Measurements from ENCODE around the gene PPFIA2.
"Not testable (repeated sequence)": the region's sequence is repeated elsewhere in the genome, so short reads cannot be mapped to it uniquely, and the experiment has no call there.

The PPFIA2 gene

DNA sequence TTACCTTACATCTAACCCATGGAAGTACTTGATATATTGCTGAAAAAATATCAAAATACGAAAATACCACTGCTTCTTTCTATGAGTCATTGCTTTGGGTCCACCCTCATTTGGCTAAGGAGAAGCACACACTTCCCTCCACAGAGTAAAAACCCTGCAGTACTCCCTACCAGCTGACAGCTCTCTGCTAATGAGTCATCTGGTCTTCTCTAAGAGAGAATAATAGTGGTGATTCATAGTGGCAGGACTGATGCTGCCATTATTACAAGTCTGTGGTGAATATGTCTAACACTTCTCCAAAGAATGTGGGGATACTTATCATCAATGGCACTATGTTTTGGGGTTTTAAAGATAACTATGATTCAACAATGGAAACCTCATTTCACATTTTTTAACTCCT is 90.7 kb downstream of the PPFIA2 start:
- no peak for DNase-seq (ENCODE audit: low read depth)

- DNase-seq (ENCODE audit: low read depth): not testable (repeated sequence)
These were observed 99.8 kb downstream of the PPFIA2 start for GRCh38 chr12:81659310-81659709.

- DNase-seq (ENCODE audit: low read depth): no peak
These were observed 114.6 kb downstream of the PPFIA2 start for GRCh38 chr12:81644503-81644902.

DNA sequence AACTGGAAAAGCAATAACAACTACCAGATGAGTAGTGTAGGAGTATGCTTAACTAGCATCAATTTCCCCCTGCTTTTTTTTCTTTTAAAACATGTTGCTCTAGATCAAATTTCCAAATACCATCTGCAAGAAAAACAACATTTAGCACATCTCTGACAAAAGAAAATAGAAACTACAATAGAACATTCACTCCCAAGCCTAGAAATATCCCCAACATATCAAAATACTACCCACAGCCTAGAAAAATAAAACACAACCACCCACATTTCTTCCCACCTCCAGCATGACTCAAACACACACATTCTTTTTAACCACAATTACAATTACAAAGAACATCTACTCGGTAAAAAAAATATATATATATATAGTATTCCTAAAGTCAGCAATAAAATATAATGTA is 120.0 kb downstream of the PPFIA2 start:
- DNase-seq (ENCODE audit: low read depth): no peak

DNA sequence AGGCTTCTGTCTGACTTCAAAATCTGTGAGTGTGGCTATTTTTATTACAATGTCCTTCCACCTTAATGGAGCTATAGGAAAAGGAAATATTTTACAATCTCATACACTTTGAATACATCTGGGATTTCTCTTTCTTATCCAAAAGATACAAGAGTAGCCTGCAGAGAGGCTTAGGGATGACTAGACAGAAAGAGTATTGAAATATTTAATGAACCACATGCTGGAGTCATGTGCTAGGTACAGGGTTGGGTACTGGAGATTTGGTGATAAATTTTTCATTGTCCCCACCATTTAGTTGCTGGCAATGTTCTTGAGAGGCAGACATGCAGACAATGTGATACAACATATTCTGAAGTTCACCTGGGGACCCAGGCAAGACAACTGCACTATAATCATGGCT is 126.0 kb downstream of the PPFIA2 start:
- no peak for DNase-seq (ENCODE audit: low read depth)

GRCh38 chr12:81627336-81628189 is 131.6 kb downstream of the PPFIA2 start:
- DNase-seq (ENCODE audit: low read depth): no peak

- DNase-seq (ENCODE audit: low read depth): no peak
These were observed 132.7 kb downstream of the PPFIA2 start for GRCh38 chr12:81626406-81626805.

- DNase-seq (ENCODE audit: low read depth): no peak
These were observed 141.2 kb downstream of the PPFIA2 start for GRCh38 chr12:81617915-81618314.

DNA sequence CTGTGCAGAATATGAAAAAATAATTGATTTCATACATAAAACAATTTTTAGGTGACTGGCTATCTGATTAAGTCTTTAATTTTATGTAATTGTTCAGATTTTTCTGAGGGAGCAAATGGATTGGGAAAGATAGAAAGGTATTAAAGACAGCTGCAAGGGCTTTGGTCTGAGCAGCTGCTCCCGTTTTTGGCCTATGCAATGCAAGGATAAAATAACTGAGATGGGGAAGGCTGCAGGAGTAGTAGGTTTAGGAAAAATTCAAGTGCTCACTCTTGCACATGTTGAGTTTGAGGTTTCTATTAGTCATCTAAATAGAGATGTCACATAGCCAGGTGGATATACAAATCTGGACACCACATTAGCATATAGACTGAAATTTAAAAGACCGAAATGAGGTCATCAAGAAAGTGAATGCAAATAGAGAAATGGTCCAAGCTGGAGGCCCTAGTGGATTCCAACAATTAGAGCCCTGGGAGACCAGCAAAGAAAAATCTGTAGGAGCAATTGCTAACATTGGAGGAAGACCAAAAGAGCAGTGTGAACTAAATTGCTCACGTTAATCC is 144.0 kb downstream of the PPFIA2 start:
- no peak for DNase-seq (ENCODE audit: low read depth)

DNA sequence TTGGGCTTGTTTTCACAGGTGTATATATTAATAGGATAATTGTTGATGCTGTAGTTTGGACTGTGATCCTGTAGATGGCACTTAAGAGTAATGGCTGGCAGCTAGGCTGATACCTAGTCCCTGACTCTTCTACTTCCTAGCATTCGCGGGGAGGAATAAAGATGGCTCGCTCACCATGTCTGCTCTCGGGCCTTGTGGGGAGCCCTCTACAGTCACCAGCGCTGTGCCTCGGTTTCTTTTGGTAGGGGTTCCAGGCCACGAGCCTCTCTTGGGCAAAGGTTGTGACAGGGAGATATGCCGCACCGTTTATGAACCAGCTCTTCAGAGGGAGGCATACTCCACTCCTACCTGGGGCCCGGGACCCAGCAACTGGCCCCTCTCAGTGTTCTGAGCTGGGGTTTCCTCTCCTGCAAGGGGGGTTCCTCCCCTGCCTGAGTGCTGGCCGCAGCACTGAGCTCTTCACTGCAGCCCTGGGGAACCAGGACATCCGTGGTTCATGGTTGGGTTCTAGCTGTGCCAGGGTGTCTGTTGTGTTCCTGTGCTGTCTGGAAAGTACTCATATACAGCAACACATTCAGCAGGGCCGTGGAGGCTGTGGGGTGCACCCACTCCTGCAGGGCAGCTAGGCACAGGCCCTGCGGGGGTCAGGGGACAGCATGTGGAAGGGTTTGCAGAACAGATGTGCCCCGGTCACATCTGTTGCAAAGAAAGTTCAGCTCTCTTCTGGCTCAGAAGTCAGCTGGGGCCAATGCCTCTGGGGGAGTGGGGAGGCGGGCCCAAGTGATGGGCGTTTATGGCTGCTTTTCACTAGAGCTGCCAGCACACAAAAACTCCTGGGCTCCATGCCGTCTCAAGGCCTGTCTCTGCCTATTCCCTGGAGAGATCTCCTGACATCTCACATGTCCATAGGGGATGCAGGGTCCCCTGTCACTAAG is 147.9 kb downstream of the PPFIA2 start:
- DNase-seq (ENCODE audit: low read depth): no peak

- DNase-seq (ENCODE audit: low read depth): no peak
These were observed 161.1 kb downstream of the PPFIA2 start for GRCh38 chr12:81597928-81598604.

DNA sequence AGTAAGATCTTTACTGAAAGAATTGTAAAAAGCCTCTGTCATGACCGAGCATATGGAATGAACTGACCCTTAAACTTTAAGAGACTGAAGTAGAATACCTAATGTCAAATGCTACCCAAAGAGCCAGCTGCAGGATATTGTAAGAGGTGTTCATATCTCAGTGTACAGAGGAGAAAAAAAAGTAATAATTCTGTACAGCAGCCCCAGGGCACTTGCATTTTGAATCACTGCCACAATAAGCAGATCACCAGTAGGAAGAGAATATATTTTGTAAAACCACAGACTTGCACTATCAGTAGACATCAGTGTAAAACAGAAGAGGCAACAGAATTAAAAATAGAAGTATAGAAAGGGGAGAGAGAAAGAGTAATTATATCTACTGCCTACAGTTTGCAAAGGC is 162.6 kb downstream of the PPFIA2 start:
- DNase-seq (ENCODE audit: low read depth): no peak

- DNase-seq (ENCODE audit: low read depth): no peak
These were observed 167.9 kb downstream of the PPFIA2 start for GRCh38 chr12:81591256-81591655.

GRCh38 chr12:81590703-81591102 is 168.4 kb downstream of the PPFIA2 start:
- DNase-seq (ENCODE audit: low read depth): not testable (repeated sequence)

GRCh38 chr12:81588235-81589008 is 170.7 kb downstream of the PPFIA2 start:
- DNase-seq (ENCODE audit: low read depth): no peak

- DNase-seq (ENCODE audit: low read depth): no peak
These were observed 173.4 kb downstream of the PPFIA2 start for GRCh38 chr12:81585787-81586186.

DNA sequence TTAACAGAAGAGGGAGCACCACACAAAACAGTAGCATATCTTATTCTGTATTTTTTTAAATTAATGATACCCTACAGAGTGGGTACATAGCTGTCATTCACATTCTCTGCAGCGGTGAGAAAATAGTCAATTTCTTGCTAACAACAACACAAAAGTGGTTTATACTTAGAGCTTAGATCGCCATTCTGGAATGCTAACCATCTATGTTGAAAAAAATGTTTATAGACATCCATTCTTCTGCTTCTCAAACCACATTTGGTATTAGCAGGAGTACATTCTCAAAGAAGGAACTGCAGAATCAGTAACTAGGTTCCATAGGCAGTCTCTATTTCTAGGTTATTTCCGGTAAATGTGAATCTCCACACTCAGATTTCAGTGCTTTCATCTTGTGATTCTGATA is 185.9 kb downstream of the PPFIA2 start:
- no peak for DNase-seq (ENCODE audit: low read depth)

GRCh38 chr12:81572411-81572810 is 186.7 kb downstream of the PPFIA2 start:
- no peak for DNase-seq (ENCODE audit: low read depth)

GRCh38 chr12:81570234-81570633 is 188.9 kb downstream of the PPFIA2 start:
- no peak for DNase-seq (ENCODE audit: low read depth)

DNA sequence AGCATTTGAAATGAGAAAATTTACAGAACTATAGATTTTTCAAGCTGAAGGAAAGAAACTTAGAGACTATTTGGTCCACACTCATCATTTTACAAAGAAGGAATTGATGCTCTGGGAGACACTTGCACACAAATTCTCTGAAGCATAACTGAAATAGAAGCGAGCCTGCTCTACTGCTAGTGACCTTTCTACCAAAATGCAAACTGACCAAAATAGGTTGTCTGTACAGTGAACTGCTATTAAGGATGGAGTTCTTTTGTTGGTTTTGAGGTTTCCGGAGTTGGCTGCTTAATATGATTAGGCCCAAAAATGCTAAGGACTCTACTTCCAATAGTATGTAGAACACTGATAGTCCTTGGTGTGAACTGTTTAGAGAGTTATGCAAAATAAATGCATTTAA is 194.9 kb downstream of the PPFIA2 start:
- DNase-seq (ENCODE audit: low read depth): no peak

- DNase-seq (ENCODE audit: low read depth): no peak
These were observed 201.1 kb downstream of the PPFIA2 start for GRCh38 chr12:81558031-81558430.
